ENCODE results near the gene VPS37B.

VPS37B gene

GRCh38 chr12:122855071-122855829, 40.7 kb downstream of the VPS37B start:
- no peaks in the 10 kb centered on the region for H3K4me1 ChIP-seq (ENCODE audit: control insufficient read depth, insufficient read depth, low read length)

More at GRCh38 chr12:122855071-122855829, 40.7 kb downstream of the VPS37B start:
- no peak overlapping the region for H3K27ac ChIP-seq (ENCODE audit: extremely low read depth, low read depth, low read length)
- H3K4me3 ChIP-seq (ENCODE audit: low read depth, low read length), result no peak overlapping the region
- ChIA-PET POLR2A (interaction anchor here (0.5 to 1.2 kb wide), 2 partner anchors 19 to 37 kb away, joined by 4 read pairs; no protein-coding TSS in a partner anchor), CTCF (no interaction called here)
- TF ChIP-seq ZNF639 (tag by site-specific recombination; IDR thresholded peaks at IDR 0.05) (no peak), ZNF610 (tag by site-specific recombination; IDR thresholded peaks at IDR 0.05; ENCODE audit: borderline replicate concordance) (no peak), ZEB2 (tag by site-specific recombination; IDR thresholded peaks at IDR 0.05) (no peak), ZNF521 (tag by site-specific recombination; IDR thresholded peaks at IDR 0.05) (no peak), ZNF280C (tag by site-specific recombination; IDR thresholded peaks at IDR 0.05) (no peak), HOXC10 (CRISPR knock-in tag; IDR thresholded peaks at IDR 0.05) (no peak), ZNF707 (tag by site-specific recombination; IDR thresholded peaks at IDR 0.05) (no peak), ZNF138 (tag by site-specific recombination; IDR thresholded peaks at IDR 0.05; ENCODE audit: borderline replicate concordance) (no peak), ZNF302 (tag by site-specific recombination; IDR thresholded peaks at IDR 0.05; ENCODE audit: low read depth) (no peak), REPIN1 (tag by site-specific recombination; IDR thresholded peaks at IDR 0.05; ENCODE audit: low read depth) (no peak), MZF1 (tag by site-specific recombination; IDR thresholded peaks at IDR 0.05; ENCODE audit: borderline replicate concordance) (no peak), ZNF513 (tag by site-specific recombination; IDR thresholded peaks at IDR 0.05) (no peak), ZBTB11 (tag by site-specific recombination; conservative IDR thresholded peaks at IDR 0.05; ENCODE audit: low read depth) (no peak), SCRT1 (tag by site-specific recombination; IDR thresholded peaks at IDR 0.05; ENCODE audit: borderline replicate concordance) (no peak), ZIC2 (tag by site-specific recombination; IDR thresholded peaks at IDR 0.05) (no peak), ZNF19 (tag by site-specific recombination; IDR thresholded peaks at IDR 0.05; ENCODE audit: low read depth) (no peak)
- peaks cover 0 to 40% of the 10 kb centered on the region in 2 experiments; a peak in 1 of 3 replicates for H3K36me3 ChIP-seq (ENCODE audit: control insufficient read depth in 2 of 2, insufficient read depth in 1 of 2, low read length in 2 of 2)
- H3K9me3 ChIP-seq (ENCODE audit: control insufficient read depth, insufficient read depth, low read depth, low read length), result no peaks in the 10 kb centered on the region

All from HEK293 (cell line).